HL-60 (cell line): ENCODE results near the gene CPNE6.

Experiments used
- GABPA ChIP-seq: IDR thresholded peaks from 2 replicates; pipeline ENCODE4 v1.6.1; 2012; ENCODE audit warnings: low read depth
- POLR2AphosphoS5 ChIP-seq: IDR thresholded peaks from 2 replicates; pipeline ENCODE4 v1.6.1; 2012; ENCODE audit warnings: low read depth
- SPI1 ChIP-seq: IDR thresholded peaks from 2 replicates; pipeline ENCODE4 v1.6.1; 2012; ENCODE audit warnings: low read depth, mild to moderate bottlenecking, borderline replicate concordance
- TF ChIP-seq, protein P1 (sequence below): IDR thresholded peaks from one replicate; pipeline ENCODE4 v1.5.1; 2011; ENCODE audit warnings: low read length, control low read depth, inconsistent platforms; ENCODE audit not compliant: insufficient read depth
- TF ChIP-seq, protein P2 (sequence below): IDR thresholded peaks from 2 replicates; pipeline ENCODE4 v1.6.1; 2012; ENCODE audit warnings: low read depth; ENCODE audit not compliant: insufficient replicate concordance

DNA sequence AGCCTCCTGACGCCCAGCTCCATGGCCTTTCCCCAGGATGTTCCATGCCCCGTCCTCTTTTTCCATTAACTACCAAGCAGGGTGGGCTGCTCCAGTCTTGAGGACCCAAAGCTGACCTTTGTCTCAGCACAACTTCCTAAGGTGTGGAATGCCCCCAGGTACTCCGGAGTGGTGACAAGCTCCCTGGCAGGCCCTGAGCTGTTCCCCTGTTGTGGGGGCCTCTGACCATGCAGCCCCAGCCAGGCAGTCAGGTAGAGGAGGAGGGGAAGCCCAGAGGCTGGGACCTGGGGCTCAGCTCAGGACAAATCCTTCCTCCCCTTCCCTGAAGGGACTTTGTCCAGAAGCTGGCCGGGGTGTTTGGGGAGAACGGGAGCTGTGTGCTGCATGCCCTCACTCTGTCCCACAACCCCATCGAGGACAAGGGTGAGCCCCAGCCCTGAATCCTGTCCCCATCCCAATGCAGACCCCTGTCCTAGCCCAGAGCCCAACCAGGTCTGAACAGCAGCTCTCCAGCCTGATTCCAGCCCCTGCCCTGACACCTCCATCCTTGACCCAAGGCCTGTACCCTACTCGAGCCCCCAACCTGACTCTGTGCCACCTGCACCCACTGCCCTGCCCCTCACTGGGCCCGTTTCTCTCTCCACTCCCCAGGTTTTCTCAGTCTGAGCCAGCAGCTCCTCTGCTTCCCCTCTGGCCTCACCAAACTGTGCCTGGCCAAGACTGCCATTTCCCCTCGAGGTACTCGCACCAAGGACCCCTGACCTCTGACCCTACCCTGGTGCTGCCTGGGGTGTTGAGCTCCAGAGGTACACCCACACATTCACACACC, 15.2 kb upstream of the CPNE6 start:
- TF ChIP-seq, protein P1, sequence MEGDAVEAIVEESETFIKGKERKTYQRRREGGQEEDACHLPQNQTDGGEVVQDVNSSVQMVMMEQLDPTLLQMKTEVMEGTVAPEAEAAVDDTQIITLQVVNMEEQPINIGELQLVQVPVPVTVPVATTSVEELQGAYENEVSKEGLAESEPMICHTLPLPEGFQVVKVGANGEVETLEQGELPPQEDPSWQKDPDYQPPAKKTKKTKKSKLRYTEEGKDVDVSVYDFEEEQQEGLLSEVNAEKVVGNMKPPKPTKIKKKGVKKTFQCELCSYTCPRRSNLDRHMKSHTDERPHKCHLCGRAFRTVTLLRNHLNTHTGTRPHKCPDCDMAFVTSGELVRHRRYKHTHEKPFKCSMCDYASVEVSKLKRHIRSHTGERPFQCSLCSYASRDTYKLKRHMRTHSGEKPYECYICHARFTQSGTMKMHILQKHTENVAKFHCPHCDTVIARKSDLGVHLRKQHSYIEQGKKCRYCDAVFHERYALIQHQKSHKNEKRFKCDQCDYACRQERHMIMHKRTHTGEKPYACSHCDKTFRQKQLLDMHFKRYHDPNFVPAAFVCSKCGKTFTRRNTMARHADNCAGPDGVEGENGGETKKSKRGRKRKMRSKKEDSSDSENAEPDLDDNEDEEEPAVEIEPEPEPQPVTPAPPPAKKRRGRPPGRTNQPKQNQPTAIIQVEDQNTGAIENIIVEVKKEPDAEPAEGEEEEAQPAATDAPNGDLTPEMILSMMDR = no peak
- TF ChIP-seq SPI1 (no peak), POLR2AphosphoS5 (no peak), GABPA (no peak)
- TF ChIP-seq, protein P2, sequence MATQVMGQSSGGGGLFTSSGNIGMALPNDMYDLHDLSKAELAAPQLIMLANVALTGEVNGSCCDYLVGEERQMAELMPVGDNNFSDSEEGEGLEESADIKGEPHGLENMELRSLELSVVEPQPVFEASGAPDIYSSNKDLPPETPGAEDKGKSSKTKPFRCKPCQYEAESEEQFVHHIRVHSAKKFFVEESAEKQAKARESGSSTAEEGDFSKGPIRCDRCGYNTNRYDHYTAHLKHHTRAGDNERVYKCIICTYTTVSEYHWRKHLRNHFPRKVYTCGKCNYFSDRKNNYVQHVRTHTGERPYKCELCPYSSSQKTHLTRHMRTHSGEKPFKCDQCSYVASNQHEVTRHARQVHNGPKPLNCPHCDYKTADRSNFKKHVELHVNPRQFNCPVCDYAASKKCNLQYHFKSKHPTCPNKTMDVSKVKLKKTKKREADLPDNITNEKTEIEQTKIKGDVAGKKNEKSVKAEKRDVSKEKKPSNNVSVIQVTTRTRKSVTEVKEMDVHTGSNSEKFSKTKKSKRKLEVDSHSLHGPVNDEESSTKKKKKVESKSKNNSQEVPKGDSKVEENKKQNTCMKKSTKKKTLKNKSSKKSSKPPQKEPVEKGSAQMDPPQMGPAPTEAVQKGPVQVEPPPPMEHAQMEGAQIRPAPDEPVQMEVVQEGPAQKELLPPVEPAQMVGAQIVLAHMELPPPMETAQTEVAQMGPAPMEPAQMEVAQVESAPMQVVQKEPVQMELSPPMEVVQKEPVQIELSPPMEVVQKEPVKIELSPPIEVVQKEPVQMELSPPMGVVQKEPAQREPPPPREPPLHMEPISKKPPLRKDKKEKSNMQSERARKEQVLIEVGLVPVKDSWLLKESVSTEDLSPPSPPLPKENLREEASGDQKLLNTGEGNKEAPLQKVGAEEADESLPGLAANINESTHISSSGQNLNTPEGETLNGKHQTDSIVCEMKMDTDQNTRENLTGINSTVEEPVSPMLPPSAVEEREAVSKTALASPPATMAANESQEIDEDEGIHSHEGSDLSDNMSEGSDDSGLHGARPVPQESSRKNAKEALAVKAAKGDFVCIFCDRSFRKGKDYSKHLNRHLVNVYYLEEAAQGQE = no peak
